HG03432 (cell line): ENCODE data around the gene MEX3A.
"Not testable (repeated sequence)": the region's sequence is repeated elsewhere in the genome, so short reads cannot be mapped to it uniquely, and the experiment has no call there.

ENCODE experiments used
- ATAC-seq: cut with Tn5 transposase; IDR thresholded peaks from one replicate; pipeline ENCODE4 v1.9.1; 2021; ENCODE audit warnings: mild to moderate bottlenecking, moderate library complexity; ENCODE audit not compliant: unreplicated experiment

Gene MEX3A

DNA sequence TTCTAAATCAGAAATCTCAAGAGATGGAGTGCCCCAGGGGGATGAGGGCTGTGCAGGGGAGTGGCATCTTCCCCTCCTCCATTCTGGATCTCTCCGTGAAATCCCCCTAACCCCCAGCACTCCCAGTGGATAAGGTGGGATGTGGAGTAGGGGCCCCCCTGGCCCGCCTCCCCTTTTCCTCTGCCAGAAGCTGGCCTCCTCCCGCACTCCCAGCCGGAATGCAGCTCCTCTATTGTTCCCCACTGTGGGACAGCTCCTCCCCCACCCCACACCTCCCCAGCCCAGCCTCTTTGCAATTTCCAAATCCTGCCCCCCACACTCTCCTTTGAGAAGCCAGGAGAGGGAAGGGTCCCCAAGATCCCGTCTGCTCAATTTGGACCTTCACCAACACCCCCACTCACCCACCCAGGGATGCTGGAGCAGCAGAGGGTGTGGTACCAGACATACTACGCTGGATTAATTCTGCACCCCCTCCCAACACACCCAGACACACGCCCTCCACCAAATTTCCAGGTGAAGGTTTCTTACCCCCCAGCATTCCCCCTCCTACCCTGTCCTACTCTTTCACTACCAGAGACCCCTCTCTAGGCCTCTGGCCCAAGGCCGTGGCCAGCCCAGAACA, 1.9 kb downstream of the MEX3A start:
- ATAC-seq, result no peak

DNA sequence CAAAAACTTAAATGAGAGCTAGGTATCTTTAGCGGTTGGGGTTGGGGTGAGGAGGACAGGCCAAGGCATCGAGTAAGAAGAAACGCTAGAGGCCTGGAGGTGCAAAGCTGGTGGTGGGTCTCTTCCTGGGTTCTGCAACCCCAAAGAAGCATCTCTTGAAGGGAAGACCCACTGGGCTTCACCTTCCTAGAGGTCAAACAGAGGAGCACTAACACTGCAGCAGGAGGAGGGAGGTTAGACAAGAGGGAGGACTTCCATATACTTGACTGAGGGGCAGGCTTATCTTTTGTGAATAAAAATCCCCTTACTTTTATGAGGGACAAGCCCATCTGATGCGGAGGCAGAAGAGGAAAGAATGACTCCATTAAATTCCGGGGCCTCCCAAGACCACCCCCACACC, 2.5 kb downstream of the MEX3A start:
- ATAC-seq, result no peak

DNA sequence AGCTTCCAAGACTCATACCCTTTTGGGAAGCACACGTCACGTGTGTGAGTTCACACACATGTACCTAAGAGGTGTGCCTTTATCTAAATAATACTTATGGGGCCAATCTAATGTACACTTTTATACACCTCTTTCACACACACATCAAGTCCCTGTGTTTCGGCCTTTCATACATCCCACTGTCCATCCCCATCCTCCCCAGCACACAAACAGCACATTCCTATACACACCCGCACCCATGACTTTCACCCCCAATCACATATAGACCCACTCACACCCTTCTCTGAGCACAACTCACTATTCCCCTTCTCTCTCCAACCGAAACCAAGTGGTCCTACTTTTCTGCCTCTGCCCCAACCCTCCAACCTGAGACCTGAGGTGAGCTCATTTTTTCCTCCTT, 3.5 kb downstream of the MEX3A start:
- ATAC-seq, result no peak

DNA sequence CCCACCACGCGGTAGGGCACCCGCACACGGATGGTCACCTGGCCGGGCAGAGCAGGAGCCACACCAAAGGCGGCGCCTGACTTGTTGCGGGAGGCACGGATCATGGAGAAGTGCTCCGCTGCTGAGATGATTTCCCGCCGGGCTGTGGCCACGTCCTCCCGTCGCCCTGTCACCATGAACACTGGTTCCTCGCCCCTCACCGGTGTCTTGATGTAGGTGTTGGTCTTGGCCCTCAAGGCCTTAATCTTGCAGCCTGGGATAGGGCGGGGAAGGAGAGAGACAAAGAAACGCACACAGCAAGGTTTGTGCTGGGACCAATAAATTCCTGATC, 4.9 kb downstream of the MEX3A start:
- no peak for ATAC-seq

DNA sequence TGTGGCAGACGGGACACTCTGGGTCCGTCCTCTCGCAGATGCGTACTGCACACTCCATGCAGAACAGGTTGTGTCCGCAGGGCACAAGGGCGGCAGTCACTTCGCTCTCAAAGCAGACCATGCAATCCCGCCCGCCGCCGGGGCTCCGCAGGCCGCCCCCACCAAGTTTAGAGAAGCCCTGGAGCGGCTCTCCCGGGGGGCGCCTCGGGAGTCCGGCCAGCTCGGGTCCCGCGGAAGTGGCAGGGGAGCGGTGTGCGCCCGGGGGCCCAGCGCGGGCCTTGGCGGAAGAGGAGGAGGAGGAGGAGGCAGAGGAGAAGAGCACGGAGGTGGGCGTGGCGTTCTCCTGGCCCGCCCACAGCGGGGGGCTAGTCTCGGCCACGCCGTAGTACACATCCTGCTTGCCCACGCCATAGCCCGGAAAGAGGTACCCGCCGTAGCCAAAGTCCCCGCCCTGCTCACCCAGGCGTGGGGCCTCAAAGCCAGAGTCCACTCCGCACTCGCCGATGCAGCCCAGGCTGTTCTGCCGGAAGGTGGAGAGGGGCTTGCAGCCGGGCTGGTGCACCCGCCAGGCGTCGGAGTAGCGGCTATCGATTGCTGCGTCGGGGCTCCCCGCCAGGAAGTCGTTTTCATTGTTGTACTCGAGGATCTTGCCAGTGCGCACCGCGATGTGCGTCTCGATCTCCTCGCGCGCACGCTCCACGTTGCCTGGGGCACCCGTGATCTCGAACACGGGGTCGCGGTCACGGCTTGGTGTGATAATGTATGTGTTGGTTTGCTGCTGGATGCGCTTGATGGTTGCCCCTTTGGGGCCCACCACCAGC, 5.4 kb downstream of the MEX3A start:
- no peak for ATAC-seq

DNA sequence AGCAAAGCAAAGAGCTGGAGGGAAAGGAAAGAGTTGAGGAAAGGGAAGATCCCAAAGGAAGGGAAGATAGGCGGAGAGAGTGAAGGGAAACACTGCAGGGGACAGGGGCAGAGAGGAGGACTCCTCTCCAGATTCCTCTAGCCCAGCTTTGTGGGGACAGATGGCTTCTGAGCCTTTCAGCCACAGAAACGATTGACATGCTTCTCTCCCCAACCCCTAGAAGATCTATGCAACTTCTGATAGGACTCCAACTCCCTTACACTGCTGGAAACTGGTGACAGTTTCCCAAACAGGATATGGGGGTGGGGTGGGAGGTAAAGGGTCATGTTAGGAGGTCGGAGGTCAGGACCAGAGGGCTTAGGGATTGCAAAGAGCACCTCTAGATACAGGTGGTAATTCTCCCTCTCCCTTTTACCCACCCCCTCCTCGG, 6.5 kb downstream of the MEX3A start:
- no peak for ATAC-seq

DNA sequence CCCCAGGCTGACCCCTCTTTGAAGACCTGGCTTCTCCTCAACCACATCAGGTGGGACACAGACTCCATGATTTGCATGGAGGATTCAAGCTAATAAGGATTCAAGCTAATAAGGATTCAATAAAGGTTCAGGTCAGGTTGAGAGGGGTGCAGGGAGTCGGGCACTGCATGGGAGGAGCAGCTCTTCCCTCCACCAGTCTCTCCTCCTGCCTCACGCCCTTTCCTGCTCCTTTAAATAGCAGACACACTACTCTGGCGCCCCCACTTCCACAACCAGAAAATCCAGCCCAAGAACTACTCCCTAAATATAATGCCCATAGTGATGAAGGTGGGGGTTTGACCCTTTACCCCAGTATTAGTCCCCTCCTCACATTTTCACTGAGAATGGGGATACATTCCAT, 7.1 kb downstream of the MEX3A start:
- no peak for ATAC-seq

DNA sequence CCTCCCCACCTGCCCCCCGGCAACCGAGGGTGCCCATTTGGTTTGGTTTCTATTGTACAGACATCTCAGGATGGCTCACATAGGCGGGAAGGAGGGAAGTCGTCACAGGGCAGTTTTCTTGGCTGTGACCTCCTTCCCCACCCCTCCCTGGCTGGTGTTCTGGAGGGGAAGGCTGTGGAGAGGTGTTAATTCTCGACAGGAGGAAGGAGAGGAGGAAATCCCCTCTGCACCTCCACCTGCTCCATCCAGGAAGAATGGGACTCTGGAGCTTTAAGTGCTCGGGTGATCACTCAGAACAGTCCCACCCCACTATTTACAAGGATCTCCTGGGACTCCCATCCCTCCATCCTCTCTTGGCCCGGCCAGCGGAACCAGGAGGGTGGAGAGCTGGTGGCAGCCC, 7.6 kb downstream of the MEX3A start:
- no peak for ATAC-seq

DNA sequence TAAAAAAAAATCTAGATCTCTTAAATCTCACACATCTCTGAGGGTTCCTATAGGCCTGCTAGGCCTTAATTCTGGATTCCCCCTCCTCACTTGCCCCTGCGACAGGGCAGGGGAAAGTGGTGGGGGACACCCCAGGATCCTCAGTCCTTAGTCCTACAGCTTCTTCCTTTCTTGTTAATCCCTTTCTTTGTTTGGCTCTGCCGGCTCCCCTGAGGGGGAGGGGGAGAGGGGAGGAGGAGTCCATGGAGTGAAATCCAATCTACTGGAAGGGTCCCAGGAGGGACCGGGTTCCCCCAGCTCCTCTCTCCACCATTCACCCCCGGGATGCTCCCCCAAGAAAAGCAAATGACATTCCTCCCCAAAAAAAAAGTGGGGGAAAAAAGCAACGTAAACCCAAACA, 8.5 kb downstream of the MEX3A start:
- no peak for ATAC-seq

DNA sequence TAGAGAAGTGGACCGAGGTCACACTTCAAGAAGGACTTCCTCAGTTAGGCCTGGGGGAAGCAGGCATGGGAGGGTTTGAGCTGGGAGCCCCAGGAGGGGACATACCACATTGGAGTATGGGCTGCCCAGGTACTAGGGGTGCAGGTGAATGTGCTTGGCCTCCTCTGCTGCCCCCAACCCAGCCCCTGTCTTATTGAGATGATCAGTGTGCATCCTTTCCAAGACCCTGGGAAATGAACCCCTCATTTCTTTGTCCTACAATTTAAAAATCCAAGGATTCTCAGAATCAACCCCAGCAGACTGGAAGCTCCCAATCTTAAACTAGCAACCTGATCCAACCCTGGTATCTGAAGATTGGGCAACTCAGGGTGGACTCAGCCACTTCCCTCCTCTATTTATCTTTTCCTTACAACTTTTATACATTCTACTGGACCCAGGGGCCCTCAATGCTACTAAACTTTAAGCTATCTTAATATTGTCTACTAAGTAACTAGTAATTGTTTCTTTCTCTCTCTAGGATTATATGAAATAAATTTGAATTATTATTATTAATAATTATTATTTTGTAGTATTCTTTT, 9.1 kb downstream of the MEX3A start:
- no peak for ATAC-seq

DNA sequence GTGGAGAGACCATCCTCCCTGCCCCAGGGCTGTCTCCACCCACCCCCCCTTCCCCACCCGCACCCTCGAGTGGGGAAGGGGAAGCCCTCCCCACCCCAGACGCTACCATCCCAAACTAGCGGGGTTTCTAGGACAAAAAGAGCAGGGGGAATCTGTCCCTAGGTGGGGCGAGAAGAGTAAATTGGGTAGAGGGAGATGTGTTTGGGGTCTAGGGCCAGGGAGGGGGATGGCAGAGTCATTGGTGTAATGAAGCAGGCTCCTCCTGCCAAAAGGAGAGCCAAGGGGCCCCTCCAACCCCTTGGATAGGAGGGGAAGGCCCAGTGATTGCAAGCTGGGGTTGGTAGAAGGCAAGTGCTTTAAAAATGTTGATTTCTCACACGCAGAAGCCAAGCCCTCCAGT, 10.0 kb downstream of the MEX3A start:
- ATAC-seq, result no peak

DNA sequence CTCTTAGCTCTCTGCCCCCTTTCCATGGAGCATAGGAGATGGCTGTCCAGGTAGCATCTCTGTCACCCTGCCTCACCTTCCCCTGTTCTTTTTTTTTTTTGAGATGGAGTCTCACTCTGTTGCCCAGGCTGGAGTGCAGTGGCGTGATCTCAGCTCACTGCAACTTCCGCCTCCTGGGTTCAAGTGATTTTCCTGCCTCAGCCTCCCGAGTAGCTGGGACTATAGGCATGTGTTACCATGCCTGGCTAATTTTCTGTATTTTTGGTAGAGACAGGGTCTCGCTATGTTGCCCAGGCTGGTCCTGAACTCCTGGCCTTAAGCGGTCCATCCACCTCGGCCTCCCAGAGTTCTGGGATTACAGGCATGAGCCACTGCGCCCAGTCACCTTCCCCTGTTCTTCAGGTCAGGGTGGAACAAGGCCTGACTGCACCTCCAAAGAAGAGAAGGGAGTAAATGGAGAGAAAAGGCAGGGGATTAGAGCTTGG, 10.9 kb downstream of the MEX3A start:
- ATAC-seq, result not testable (repeated sequence)

DNA sequence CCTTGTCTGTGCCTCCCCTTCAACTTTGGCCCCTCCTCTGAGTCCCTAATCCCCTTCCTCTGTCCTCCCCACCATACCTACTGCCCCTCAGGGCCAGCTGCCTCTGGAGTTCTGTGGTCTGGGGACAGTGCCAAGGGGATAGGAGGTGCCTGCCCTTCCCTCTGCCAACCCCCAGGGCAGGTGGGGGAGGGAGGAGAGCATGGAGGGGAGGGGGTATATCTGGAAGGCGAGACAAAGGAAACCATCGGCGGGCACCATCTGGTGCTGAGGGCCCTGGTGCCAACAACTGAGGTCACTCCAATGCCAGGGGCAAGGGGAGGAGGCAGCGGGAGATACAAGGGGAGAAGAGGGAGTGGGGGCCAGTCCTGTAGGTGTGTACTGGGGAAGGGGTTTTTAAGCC, 11.7 kb downstream of the MEX3A start:
- no peak for ATAC-seq

DNA sequence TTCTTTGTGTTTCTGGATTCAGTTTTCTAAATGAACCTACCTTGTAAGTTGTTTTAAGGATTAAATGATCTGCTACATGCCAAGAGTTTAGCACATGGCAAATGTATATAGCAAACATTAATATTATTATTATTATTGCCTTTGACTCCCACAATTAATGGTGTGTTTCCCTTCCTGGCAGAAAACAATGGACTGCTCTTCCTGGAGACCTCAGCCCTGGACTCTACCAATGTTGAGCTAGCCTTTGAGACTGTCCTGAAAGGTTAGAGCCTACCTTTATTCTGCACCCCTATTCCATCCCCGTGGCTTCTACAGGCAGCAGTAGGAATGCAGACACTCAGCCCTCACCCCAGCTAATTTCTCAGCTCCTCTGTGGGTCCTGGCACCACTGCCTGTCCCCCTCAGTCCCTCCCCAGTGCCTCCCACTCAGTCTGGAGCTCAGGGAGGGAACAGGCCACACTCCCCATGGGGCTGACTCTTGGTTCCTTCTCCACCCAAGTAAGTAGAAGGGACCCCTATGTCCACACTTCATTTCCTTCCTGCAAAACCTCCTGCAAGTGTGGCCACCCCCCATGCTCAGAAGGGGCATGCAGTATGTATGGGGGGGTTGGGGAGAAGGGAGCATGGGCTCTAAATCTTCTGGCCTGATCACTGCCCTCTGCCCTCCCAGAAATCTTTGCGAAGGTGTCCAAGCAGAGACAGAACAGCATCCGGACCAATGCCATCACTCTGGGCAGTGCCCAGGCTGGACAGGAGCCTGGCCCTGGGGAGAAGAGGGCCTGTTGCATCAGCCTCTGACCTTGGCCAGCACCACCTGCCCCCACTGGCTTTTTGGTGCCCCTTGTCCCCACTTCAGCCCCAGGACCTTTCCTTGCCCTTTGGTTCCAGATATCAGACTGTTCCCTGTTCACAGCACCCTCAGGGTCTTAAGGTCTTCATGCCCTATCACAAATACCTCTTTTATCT, 12.5 kb downstream of the MEX3A start:
- no peak for ATAC-seq

DNA sequence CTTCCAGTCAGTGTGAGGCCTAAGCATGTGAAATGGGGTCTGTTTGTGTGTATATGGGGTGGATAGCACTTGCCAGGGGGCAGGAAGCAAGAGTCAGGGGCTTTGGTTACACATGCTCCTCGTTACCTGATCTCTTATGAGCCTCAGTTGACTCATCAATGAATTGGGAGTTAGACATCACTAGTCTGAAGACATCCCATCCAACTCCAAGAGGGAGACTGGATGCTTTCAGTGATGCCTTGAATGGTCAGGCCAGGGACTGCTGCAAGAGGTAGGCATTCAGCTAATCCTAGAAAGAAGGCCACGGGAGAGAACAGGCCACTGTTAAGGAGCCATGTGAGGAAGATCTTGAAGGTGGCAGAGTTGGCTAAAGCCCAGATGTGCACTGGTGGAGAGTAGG, 15.0 kb downstream of the MEX3A start:
- ATAC-seq, result no peak

DNA sequence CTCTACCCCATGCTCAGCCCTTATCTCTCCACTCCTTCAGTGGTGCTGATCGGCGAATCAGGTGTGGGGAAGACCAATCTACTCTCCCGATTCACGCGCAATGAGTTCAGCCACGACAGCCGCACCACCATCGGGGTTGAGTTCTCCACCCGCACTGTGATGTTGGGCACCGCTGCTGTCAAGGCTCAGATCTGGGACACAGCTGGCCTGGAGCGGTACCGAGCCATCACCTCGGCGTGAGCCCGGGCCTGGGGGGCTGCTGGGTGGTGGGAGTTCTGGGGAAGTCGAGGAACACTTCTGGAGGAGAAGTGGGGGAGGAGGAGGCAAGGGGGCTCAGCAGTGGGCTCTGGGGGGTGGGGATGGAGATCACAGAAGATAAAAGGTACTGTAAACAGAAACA, 16.4 kb downstream of the MEX3A start:
- ATAC-seq, result no peak

DNA sequence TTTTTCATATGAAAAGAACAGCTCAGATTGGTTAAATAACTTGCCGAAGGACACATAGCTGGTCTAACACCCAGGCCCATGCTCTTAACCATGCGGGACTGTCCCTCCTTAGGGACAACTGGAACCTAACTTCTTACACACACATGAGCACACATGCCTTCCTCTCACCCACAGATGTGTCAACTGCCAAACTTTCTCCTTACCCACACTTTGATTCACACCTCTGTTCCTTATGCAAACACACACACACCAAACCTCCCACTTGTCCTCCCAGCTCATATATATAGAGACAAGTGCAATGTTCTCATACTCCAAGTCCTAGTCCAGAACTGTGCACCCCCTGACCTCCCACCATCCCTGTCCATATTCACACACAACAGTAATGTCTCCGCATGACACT, 17.1 kb downstream of the MEX3A start:
- no peak for ATAC-seq

DNA sequence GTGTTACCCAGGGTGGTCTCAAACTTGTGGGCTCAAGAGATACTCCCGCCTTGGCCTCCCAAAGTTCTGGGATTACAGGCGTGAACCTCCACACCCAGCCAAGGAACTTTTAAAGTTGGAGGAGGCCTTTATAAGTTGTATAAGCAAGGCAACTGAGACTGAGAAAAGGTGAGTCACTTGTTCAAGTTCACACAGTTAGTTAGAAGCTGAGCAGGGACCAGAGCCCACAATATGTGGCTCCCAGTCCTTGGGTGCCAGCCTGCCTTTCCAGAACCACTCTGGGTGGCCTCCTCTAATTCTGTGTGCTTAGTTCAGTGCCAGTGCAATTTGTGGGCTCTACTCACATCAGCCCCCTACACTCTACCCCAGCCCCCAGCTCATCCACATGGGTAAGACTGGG, 17.6 kb downstream of the MEX3A start:
- ATAC-seq, result no peak

DNA sequence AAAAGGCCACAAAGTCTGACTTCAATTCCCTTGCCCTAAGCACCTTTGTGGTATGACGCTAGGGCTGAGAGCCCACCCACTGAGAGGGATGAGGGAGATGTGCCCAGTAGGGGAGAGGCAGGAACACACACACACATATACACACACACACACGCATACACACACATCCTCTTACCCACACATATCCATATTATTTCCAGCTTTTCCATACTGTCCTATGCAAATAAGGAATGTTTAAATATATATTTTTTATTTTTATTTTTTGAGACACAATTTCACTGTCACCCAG, 18.3 kb downstream of the MEX3A start:
- ATAC-seq, result no peak

DNA sequence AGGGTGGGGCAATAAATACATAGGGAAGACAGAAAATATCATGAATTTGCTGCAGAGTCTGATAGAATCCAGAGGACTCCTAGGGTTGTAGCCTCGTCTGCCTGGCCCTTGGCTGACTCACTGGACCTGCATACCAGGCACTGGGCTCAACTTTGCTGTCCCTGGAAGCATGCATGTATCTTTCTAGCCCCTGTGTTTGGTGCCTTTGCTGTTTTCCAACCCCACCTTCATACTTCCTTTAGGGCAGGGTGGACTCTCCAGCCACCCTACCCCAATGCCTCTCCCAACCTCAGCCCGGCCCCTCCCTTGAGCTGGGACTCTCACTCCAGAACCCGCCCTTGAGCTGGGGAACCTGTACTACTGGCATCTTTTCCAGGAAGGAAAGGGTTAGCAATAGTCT, 20.1 kb downstream of the MEX3A start:
- ATAC-seq, result no peak

DNA sequence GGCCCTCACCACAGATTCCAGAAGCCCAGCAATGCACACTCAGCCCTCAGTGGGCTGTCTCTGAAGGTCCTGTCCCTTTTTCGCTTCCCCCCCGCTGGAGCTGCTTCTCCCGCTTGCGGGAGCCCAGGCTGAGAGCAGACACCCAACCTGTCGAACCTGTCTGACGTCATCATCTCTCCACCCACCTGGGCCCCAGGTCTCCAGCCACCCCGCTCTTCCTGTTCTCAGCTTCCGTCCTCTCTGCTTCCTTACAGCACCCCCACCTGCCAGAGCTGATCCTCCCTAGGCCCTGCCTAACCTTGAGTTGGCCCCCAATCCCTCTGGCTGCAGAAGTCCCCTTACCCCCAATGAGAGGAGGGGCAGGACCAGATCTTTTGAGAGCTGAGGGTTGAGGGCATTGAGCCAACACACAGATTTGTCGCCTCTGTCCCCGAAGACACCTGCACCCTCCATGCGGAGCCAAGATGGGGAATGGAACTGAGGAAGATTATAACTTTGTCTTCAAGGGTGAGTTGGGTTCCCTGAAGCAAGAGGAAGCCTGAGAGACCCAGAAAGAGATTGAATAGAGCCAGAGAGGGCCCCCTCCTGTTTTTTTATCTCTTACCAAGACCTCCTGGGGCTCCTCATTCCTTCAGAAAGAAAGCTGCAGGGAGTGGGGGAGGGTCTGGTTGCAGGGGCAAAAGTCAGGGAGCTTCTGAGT, 21.2 kb downstream of the MEX3A start, which contains the start of gene RAB25:
Gene RAB25 (plus strand): TSS at position 224 of the 700 bp plus-strand sequence. CDS start 241 bp downstream, at position 465.
- ATAC-seq, result no peak
